Lower lobe of right lung (tissue), 2 donors: ENCODE results near the gene YTHDF1. TPM values are rescaled to one million over a fixed set of nuclear protein-coding genes. Genes with fewer than 3 reads are reported as not detected.

Source experiments
- ATAC-seq, 2 donors: fragments of 200-7000 bp; cut with Tn5 transposase; one replicate each; pipeline ENCODE4 v1.9.1; 2020 to 2022; ENCODE audit warnings: mild to moderate bottlenecking in 2 of 2, moderate library complexity in 2 of 2
- DNase-seq: peaks from one replicate; pipeline ENCODE4 v3.0.0-alpha.2; 2020
- H3K27ac ChIP-seq: fragments of 200-600 bp; one replicate; pipeline ENCODE4 v1.8.0; 2022
- H3K27me3 ChIP-seq: fragments of 200-600 bp; one replicate; pipeline ENCODE4 v1.8.0; 2022; ENCODE audit warnings: low read depth
- H3K36me3 ChIP-seq: fragments of 200-600 bp; one replicate; pipeline ENCODE4 v1.8.0; 2022; ENCODE audit warnings: mild to moderate bottlenecking
- H3K4me1 ChIP-seq: fragments of 200-600 bp; one replicate; pipeline ENCODE4 v1.8.0; 2022
- H3K4me3 ChIP-seq: fragments of 200-600 bp; one replicate; pipeline ENCODE4 v1.8.0; 2022; ENCODE audit warnings: mild to moderate bottlenecking
- H3K9me3 ChIP-seq: fragments of 200-600 bp; one replicate; pipeline ENCODE4 v1.8.0; 2022
- CTCF ChIP-seq: fragments of 200-600 bp; IDR thresholded peaks from one replicate; pipeline ENCODE4 v1.8.0; 2022; ENCODE audit warnings: antibody characterized with exemption, mild to moderate bottlenecking
- intact Hi-C: fragments of 100-400 bp; cut with DNase I; formaldehyde crosslinking; loops from one replicate; pipeline ENCODE4 v1.11.0; 2022
- total RNA-seq: library from RNA; stranded (reverse); fragmentation: NEBNext Ultra II Directional; extraction: Animal tissue kit (Norgen Biotek cat#: 25700); gene quantifications from one replicate; pipeline ENCODE4 v1.2.1, GENCODE V29; 2021
- donor health status: DM: no; HTN: yes; CAD: no; lungs with severe emphysema.

The YTHDF1 gene
- total RNA-seq, 1 donor from 2014 or later: 33.4 TPM

GRCh38 chr20:63152322-63153253, 63.3 kb downstream of the YTHDF1 start:
- DNase-seq: peak; percentile 28
- Histone ChIP-seq H3K4me3 (no peak overlapping the region), H3K4me1 (no peaks in the 10 kb centered on the region), H3K27ac (no peak overlapping the region), H3K27me3 (peaks cover 74% of the 10 kb centered on the region), H3K36me3 (no peaks in the 10 kb centered on the region), H3K9me3 (no peaks in the 10 kb centered on the region)
- ATAC-seq: peak in 1 of 2 donors; percentile 12
- intact Hi-C loops: no loop called here
- no peak for TF ChIP-seq CTCF

GRCh38 chr20:63151554-63152321, 64.2 kb downstream of the YTHDF1 start:
- intact Hi-C loops: no loop called here
- no peak overlapping the region for H3K4me3 ChIP-seq
- no peak for ATAC-seq
- no peak overlapping the region for H3K27ac ChIP-seq
- H3K36me3 ChIP-seq: no peaks in the 10 kb centered on the region
- H3K9me3 ChIP-seq: no peaks in the 10 kb centered on the region
- peak; percentile 35 for DNase-seq
- peaks cover 77% of the 10 kb centered on the region for H3K27me3 ChIP-seq
- TF ChIP-seq CTCF: no peak
- H3K4me1 ChIP-seq: no peaks in the 10 kb centered on the region

GRCh38 chr20:63150911-63151531, 64.9 kb downstream of the YTHDF1 start:
- Histone ChIP-seq H3K4me1 (no peaks in the 10 kb centered on the region), H3K4me3 (no peak overlapping the region), H3K27ac (no peak overlapping the region), H3K9me3 (no peaks in the 10 kb centered on the region), H3K36me3 (no peaks in the 10 kb centered on the region), H3K27me3 (peaks cover 74% of the 10 kb centered on the region)
- peak; percentile 35 for DNase-seq
- intact Hi-C loops: no loop called here
- no peak for TF ChIP-seq CTCF
- ATAC-seq: no peak

GRCh38 chr20:63150391-63150898, 65.5 kb downstream of the YTHDF1 start:
- peak; percentile 21 for DNase-seq

More at GRCh38 chr20:63150391-63150898, 65.5 kb downstream of the YTHDF1 start:
- H3K27me3 ChIP-seq: peaks cover 68% of the 10 kb centered on the region
- no peak for TF ChIP-seq CTCF
- no peaks in the 10 kb centered on the region for H3K9me3 ChIP-seq
- ATAC-seq: no peak
- no peaks in the 10 kb centered on the region for H3K36me3 ChIP-seq
- H3K4me1 ChIP-seq: no peaks in the 10 kb centered on the region
- H3K4me3 ChIP-seq: no peak overlapping the region
- intact Hi-C loops: no loop called here
- H3K27ac ChIP-seq: no peak overlapping the region
